ENCODE measurements around the gene PGA5.

DNA sequence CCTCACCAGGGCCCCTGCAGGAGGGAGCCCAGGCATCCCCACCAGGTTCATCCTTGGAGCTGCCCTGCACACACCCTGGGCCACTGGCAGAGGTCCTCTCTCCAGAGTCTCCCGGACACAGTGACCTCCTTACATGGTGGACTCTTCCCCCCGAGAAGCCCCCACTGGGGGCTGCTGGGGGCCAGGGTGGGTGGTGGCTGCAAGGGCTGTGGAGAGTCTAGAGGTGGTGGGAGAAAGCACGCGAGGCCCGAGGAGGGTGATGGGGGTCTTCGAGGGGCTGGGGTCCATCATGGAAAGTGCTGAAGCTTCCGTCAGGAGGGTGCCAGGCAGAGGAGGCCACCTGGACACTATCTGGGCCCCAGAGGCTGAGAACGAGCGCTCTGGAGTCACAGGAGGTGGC lies 17.6 kb downstream of the PGA5 start:
- TF ChIP-seq, protein P1, sequence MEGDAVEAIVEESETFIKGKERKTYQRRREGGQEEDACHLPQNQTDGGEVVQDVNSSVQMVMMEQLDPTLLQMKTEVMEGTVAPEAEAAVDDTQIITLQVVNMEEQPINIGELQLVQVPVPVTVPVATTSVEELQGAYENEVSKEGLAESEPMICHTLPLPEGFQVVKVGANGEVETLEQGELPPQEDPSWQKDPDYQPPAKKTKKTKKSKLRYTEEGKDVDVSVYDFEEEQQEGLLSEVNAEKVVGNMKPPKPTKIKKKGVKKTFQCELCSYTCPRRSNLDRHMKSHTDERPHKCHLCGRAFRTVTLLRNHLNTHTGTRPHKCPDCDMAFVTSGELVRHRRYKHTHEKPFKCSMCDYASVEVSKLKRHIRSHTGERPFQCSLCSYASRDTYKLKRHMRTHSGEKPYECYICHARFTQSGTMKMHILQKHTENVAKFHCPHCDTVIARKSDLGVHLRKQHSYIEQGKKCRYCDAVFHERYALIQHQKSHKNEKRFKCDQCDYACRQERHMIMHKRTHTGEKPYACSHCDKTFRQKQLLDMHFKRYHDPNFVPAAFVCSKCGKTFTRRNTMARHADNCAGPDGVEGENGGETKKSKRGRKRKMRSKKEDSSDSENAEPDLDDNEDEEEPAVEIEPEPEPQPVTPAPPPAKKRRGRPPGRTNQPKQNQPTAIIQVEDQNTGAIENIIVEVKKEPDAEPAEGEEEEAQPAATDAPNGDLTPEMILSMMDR (IDR thresholded peaks at IDR 0.05) = no peak
- TF ChIP-seq POLR2A (IDR thresholded peaks at IDR 0.05) (no peak), EP300 (IDR thresholded peaks at IDR 0.05) (no peak), POLR2AphosphoS5 (IDR thresholded peaks at IDR 0.05) (no peak)

Measured in gastroesophageal sphincter (tissue), 3 donors.